GM21576 (cell line): ENCODE results near the gene AKR7A2.

ENCODE experiments used
- ATAC-seq: cut with Tn5 transposase; IDR thresholded peaks from one replicate; pipeline ENCODE4 v1.9.1; 2021; ENCODE audit warnings: mild to moderate bottlenecking, moderate library complexity; ENCODE audit not compliant: unreplicated experiment

Gene AKR7A2

GRCh38 chr1:19325958-19326747 is 14.2 kb upstream of the AKR7A2 start:
- no peak for ATAC-seq

GRCh38 chr1:19325368-19325957 is 13.5 kb upstream of the AKR7A2 start:
- no peak for ATAC-seq

GRCh38 chr1:19324665-19324990 is 12.7 kb upstream of the AKR7A2 start:
- ATAC-seq, result no peak

GRCh38 chr1:19323987-19324664 is 12.2 kb upstream of the AKR7A2 start:
- no peak for ATAC-seq

- ATAC-seq, result no peak
These were observed 10.5 kb upstream of the AKR7A2 start for GRCh38 chr1:19322481-19322880.

GRCh38 chr1:19321071-19321470 is 9.1 kb upstream of the AKR7A2 start:
- no peak for ATAC-seq

GRCh38 chr1:19319196-19319595 is 7.3 kb upstream of the AKR7A2 start:
- ATAC-seq, result no peak

- ATAC-seq, result no peak
These were observed 5.4 kb upstream of the AKR7A2 start for GRCh38 chr1:19317126-19317910.

- ATAC-seq, result no peak
These were observed 3.6 kb upstream of the AKR7A2 start for GRCh38 chr1:19315378-19316198.

GRCh38 chr1:19313961-19314882 is 2.3 kb upstream of the AKR7A2 start:
- ATAC-seq, result no peak

- no peak for ATAC-seq
These were observed 1.7 kb upstream of the AKR7A2 start for GRCh38 chr1:19313636-19313959.

GRCh38 chr1:19312782-19313635 is 1.1 kb upstream of the AKR7A2 start:
- ATAC-seq, result peak; percentile 19

GRCh38 chr1:19311503-19311930 is 427 bp downstream of the AKR7A2 start:
- ATAC-seq, result no peak

- ATAC-seq, result no peak
These were observed 1.0 kb downstream of the AKR7A2 start for GRCh38 chr1:19310720-19311502.

GRCh38 chr1:19310061-19310460 is 1.9 kb downstream of the AKR7A2 start:
- no peak for ATAC-seq

GRCh38 chr1:19309123-19309813 is 2.7 kb downstream of the AKR7A2 start:
- ATAC-seq, result no peak

- ATAC-seq, result no peak
These were observed 3.4 kb downstream of the AKR7A2 start for GRCh38 chr1:19308509-19308907.
